GM08714 (cell line): Measurements from ENCODE around the gene PSMB2.
A peak's percentile ranks its signal among the peaks of the same experiment; 100 is the strongest.
"Not testable (repeated sequence)": the region's sequence is repeated elsewhere in the genome, so short reads cannot be mapped to it uniquely, and the experiment has no call there.

Source experiments
- H3K4me3 ChIP-seq: fragments of 200-500 bp; sonication (Bioruptor generic); 2 replicates; pipeline ENCODE4 v1.5.1; 2014; ENCODE audit warnings: mild to moderate bottlenecking, low read length, inconsistent platforms
- ZNF274 ChIP-seq: IDR thresholded peaks from 2 replicates; pipeline ENCODE4 v1.6.1; 2012; ENCODE audit warnings: mild to moderate bottlenecking, low read depth, low read length

The PSMB2 gene

DNA sequence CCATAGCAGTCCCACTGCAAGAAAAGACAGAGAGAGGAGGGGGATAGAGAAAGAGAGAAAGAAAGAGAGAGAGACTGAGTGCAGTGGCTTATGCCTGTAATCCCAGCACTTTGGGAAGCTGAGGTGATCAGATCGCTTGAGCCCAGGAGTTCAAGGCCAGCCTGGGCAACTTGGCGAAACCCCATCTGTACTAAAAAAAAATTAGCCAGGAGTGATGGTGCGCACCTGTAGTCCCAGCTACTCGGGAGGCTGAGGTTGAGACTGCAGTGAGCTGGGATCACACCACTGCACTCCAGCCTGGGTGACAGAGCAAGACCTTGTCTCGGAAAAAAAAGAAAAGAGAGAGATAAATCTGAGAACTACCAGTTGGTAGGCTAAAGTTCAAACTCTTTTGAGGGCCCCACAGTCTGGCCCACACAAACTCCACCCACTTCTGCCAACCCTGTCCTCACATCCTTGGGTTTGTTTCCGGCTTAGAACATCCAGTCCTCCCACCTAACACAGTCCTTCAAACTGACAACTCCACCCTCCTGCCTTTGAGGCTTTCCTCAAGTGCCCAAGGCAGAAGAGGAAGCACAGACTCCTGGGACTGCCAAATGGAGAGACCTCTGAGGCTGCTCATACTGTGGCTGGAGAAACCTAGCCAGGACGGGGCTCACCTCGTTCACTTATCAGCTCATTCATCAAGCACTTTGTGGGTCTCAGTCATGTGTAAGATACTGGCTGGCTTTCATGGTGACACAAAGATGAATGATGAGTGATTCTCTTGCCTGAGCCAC, 48.1 kb downstream of the PSMB2 start:
- no peak for TF ChIP-seq ZNF274
- no peak overlapping the region for H3K4me3 ChIP-seq

DNA sequence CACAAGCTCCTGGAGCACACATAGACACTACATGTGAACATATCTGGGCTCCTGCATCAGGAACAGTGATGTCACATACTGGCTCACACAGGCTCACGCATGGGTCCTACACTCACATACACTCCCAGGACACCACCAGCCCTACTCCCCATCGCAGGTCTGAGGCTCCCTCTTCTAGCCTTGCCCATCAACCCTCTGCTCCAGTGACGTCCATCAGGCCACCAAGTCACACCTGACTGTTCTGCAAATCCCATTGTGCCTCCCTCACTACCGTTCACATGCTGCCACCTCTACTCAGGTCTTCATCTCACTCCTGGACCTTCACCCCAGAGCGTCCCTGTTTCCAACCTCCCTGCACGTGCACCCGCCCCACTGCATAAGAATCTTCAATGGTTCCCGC, 50.1 kb downstream of the PSMB2 start:
- H3K4me3 ChIP-seq: no peak overlapping the region
- TF ChIP-seq ZNF274: no peak

DNA sequence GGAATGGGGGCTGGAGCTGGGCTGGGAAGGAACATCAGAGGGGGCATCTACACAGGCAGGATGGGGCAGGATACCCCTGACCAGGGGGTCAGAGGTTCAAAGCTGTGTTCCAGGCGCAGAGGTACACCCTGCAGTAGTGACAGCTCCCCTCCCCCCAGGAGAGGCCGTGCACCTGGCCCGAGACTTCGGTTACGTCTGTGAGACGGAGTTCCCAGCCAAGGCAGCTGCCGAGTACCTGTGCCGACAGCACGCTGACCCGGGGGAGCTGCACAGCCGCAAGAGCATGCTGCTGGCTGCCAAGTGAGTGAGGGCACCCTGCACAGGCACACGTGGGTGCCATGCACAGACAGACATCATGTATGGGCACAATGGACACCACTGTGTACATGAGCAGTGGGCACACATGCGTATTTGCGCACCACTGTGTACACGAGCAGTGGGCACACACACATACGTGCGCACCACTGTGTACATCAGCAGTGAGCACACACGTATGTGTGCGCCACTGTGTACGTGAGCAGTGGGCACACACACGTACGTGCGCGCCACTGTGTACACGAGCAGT, 50.8 kb downstream of the PSMB2 start:
- no peak overlapping the region for H3K4me3 ChIP-seq
- no peak for TF ChIP-seq ZNF274

DNA sequence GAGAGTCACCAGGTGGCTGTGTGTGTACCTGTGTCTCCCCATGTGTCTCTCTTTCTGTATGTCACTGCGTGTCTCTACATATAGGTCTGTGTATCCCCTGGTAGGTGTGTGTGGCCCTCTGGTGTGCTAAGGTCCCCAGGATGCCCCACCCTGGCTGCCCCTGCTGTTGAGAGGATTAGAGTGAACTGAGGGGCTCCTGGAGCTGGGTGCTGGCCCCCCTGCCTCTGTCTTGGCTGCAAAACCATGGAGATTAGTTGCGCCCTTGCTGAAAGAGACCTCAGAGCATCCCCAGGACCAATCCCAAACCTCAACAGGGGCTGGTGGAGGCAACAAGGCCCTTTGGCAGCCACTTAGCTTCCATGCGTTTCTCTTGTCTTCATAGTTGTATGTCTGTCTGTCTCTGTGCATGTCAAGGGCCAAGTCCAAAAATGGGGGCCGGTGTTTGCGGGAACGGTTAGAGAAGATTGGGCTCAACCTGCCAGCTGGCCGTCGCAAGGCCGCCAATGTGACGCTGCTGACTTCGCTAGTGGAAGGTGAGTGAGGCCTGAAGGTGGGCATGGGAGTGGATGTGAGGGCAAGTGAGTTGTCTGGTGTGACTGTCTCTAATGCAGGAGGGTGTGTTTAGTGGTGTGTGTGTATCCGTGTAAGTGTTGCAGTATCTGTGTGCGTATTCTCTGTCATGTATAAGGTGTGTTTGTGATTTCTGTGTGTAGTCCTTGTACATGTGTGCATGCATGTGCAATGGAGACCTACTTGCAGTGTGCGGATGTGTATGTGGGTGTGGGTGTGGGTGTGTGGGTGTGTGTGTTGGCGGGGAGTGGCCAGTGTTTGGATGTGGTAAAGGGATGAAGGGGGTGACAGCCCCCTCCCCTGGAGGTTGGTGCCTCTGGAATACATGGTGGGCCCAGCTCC, 51.6 kb downstream of the PSMB2 start:
- TF ChIP-seq ZNF274: no peak
- H3K4me3 ChIP-seq: no peak overlapping the region

DNA sequence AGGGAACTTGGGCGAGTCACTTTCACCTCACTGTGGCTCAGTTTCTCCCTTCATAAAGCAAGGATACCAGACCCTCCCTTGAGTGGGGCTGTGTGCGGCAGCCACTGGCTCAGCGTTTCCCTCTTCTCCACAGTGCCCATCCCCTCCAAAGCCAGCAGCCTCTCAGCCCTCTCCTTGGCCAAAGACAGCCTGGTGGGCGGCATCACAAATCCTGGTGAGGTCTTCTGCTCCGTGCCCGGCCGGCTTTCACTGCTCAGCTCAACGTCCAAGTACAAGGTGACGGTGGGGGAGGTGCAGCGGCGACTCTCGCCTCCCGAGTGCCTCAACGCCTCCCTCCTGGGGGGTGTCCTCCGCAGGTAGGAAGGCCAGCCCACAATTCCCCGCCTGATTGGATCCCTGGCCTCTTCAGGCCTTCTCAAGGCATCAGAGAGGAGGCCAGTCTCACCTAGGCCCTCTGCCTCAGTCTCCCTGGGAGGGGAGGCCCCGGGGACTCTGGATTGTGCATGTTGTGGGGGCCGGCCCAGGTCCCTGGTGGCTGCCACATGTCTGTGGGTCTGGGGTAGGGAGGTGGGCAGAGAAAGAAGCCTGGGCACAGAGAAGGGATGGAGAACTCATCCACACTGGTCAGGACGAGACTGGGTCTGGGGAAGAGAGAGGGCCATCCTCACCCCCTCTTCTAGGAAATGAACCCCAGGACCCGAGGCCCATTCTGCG, 53.0 kb downstream of the PSMB2 start:
- no peak for TF ChIP-seq ZNF274
- no peak overlapping the region for H3K4me3 ChIP-seq

DNA sequence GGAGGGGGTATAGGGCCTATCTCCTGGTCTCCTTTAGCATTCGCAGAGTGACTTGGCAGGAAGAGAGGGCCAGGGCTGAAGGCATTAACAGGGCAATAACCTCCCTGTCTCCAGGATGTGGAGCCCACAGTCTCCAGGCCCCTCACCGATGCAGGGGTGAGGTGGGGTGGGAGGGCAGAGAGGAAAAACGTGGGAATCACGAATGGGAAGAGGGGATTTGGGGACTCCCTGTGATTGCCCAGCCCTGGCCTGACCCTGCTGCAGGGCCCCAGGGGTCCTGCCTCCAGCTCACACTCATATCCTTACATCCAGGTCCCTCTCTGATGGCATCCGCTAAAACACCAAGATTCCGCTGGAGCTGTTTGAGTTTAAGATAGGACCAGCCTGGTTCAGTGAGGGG, 53.6 kb downstream of the PSMB2 start:
- H3K4me3 ChIP-seq: no peak overlapping the region
- no peak for TF ChIP-seq ZNF274

DNA sequence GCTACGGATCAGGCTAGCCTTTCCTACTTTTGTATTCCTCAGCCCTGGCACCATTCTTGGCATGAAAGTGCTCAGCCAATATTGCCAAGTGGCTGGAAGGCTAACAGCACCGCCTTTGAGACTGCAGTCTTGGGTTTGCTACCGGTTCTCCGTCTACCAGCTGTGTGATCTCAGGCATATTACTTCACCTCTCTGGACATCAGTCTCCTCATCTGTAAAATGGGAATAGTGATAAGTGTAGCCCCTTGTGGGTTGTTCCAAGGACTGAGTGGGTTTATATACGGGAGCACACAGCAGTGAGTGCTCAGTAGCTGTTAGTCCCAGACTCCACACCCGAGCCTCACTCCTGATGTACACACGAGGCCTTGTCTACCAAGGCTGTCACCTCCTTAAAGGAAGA, 54.5 kb downstream of the PSMB2 start:
- no peak overlapping the region for H3K4me3 ChIP-seq
- TF ChIP-seq ZNF274: no peak

DNA sequence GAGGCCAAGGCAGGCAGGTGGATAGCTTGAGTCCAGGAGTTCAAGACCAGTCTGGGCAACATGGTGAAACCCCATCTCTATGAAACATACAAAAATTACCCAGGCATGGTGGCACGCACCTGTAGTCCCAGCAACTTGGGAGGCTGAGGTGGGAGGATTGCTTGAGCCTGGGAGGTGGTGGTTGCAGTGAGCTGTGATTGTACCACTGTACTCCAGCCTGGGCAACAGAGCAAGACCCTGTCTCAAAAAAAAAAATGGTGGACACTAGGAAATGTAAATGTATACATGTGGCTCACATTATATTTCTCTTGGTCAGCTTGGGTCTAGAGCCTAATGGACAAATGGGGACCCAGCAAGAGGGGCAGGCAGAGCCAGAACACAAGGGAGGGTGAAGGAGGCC, 55.5 kb downstream of the PSMB2 start:
- H3K4me3 ChIP-seq: not testable (repeated sequence)

DNA sequence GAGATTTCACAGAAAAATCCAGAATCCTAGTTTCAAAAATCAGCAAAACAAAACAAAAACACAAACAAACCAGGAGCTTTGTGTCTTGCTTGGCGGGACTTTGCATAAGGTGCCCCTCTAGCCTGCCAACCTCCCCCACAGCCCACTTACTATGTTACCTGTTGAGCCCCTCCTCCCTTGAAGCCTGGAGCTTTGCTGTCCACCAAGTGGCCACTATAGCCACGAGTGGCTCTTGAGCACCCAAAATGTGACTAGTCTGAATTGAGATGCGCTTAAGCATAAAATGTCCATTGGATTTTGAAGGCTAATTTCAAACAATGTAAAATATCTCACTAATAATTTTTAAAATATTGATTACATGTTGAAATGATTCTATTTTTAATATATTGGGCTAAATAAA, 56.0 kb downstream of the PSMB2 start:
- TF ChIP-seq ZNF274: no peak

DNA sequence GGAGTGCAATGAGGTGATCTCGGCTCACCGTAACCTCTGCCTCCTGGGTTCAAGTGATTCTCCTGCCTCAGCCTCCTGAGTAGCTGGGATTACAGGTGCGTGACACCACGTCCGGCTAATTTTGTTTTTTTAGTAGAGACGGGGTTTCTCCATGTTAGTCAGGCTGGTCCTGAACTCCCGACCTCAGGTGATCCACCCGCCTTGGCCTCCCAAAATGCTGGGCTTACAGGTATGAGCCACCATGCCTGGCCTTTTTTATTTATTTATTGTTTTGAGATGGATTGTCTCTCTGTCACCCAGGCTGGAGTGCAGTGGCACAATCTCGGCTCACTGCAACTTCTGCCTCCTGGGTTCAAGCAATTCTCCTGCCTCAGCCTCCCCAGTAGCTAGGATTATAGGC, 59.7 kb downstream of the PSMB2 start:
- H3K4me3 ChIP-seq: not testable (repeated sequence)

More for the DNA sequence above, 56.0 kb downstream of the PSMB2 start:
- no peak overlapping the region for H3K4me3 ChIP-seq

DNA sequence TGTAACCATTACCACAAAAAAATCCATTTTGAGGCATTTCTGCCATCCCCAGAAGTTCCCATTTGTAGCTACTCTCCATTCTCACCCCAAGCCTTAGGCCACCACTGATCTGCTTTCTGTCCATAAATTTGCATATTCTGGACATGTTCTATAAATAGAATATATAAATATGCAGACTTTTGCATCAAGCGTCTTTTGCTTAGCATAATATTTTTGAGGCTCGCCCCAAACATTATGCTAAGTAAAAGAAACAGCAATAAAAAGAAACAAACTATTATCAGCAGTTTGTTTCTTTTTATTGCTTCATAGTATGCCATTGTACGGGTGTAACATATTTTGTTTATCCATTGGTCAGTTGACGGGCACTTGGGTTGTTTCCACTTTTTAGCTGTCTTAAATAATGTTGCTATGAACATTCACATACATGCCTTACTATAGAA, 60.4 kb downstream of the PSMB2 start:
- H3K4me3 ChIP-seq: no peak overlapping the region
- no peak for TF ChIP-seq ZNF274

DNA sequence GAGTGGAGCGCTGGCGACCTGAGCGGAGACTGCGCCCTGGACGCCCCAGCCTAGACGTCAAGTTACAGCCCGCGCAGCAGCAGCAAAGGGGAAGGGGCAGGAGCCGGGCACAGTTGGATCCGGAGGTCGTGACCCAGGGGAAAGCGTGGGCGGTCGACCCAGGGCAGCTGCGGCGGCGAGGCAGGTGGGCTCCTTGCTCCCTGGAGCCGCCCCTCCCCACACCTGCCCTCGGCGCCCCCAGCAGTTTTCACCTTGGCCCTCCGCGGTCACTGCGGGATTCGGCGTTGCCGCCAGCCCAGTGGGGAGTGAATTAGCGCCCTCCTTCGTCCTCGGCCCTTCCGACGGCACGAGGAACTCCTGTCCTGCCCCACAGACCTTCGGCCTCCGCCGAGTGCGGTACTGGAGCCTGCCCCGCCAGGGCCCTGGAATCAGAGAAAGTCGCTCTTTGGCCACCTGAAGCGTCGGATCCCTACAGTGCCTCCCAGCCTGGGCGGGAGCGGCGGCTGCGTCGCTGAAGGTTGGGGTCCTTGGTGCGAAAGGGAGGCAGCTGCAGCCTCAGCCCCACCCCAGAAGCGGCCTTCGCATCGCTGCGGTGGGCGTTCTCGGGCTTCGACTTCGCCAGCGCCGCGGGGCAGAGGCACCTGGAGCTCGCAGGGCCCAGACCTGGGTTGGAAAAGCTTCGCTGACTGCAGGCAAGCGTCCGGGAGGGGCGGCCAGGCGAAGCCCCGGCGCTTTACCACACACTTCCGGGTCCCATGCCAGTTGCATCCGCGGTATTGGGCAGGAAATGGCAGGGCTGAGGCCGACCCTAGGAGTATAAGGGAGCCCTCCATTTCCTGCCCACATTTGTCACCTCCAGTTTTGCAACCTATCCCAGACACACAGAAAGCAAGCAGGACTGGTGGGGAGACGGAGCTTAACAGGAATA, 64.0 kb downstream of the PSMB2 start:
- H3K4me3 ChIP-seq: peak overlapping the region; percentile 20; the same call in 1 of the 2 replicates
- no peak for TF ChIP-seq ZNF274

DNA sequence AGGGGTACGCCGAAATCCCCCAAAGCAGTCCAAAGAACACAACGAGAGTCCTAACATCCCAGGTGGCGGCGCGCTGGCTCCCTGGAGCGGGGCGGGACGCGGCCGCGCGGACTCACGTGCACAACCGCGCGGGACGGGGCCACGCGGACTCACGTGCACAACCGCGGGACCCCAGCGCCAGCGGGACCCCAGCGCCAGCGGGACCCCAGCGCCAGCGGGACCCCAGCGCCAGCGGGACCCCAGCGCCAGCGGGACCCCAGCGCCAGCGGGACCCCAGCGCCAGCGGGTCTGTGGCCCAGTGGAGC, 64.6 kb downstream of the PSMB2 start:
- not testable (repeated sequence) for H3K4me3 ChIP-seq

DNA sequence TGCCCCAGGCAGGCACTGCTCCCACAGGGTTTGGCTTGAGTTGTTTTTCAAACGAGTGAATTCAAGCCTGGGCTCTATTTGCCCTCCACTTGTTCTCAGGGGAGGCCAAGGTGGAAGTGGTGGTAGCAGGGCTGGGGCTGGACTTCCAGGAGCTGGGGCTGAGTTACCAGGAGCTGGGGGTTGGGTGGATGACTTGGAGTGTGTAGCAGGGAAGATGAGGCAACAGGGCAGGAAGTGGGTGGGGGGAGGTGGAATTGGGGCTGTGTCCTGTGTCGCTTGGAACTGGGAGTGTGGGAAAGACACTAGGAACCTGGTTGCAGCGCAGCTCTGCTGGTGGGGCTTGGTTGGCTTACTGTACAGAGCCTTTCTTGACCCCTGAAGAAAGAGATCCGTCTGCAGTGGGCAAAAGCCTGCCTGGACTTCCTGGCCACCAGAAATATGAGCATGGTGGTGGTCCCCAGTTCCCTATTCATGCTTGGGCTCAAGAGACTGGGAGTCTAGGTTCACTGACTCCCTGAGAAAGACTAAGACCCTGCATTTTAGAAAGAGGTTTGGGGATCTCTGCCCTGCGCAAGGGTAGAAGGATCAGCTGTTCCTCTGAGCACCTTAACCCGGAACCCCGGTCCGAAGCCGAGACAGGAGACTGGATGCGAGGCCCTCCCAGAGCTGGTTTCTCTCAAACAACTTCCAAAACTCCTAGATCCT, 65.1 kb downstream of the PSMB2 start:
- no peak for TF ChIP-seq ZNF274
- no peak overlapping the region for H3K4me3 ChIP-seq
